Measurements from ENCODE around the gene ZFTA.

- TF ChIP-seq, protein P1, sequence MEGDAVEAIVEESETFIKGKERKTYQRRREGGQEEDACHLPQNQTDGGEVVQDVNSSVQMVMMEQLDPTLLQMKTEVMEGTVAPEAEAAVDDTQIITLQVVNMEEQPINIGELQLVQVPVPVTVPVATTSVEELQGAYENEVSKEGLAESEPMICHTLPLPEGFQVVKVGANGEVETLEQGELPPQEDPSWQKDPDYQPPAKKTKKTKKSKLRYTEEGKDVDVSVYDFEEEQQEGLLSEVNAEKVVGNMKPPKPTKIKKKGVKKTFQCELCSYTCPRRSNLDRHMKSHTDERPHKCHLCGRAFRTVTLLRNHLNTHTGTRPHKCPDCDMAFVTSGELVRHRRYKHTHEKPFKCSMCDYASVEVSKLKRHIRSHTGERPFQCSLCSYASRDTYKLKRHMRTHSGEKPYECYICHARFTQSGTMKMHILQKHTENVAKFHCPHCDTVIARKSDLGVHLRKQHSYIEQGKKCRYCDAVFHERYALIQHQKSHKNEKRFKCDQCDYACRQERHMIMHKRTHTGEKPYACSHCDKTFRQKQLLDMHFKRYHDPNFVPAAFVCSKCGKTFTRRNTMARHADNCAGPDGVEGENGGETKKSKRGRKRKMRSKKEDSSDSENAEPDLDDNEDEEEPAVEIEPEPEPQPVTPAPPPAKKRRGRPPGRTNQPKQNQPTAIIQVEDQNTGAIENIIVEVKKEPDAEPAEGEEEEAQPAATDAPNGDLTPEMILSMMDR (optimal IDR thresholded peaks at IDR 0.05 in 1 of 3, IDR thresholded peaks at IDR 0.05 in 1 of 3, conservative IDR thresholded peaks at IDR 0.05 in 1 of 3; ENCODE audit: extremely low read depth in 1 of 3, insufficient read depth in 2 of 3, low read length in 3 of 3): no peak
- TF ChIP-seq EZH2 (IDR thresholded peaks at IDR 0.05; ENCODE audit: low read length): no peak
Observed at GRCh38 chr11:63737718-63738117, 30.9 kb downstream of the ZFTA start.
